Sigmoid colon (tissue), 4 donors: ENCODE data around the gene KIF1A.

Source experiments
- POLR2AphosphoS5 ChIP-seq, 4 donors: sonication (generic); formaldehyde crosslinking; IDR thresholded peaks; one replicate each; pipeline ENCODE4 v1.6.1; 2017; ENCODE audit warnings: antibody characterized with exemption in 4 of 4
- TF ChIP-seq, protein P1 (sequence below), 4 experiments: fragments of 450-650 bp in 3 of 4; fragments of 200-600 bp in 1 of 4; IDR thresholded peaks; one replicate each; pipeline ENCODE4 v1.5.1; 2016 to 2019; ENCODE audit warnings: antibody characterized with exemption in 4 of 4, mild to moderate bottlenecking in 3 of 4, moderate library complexity in 2 of 4

DNA sequence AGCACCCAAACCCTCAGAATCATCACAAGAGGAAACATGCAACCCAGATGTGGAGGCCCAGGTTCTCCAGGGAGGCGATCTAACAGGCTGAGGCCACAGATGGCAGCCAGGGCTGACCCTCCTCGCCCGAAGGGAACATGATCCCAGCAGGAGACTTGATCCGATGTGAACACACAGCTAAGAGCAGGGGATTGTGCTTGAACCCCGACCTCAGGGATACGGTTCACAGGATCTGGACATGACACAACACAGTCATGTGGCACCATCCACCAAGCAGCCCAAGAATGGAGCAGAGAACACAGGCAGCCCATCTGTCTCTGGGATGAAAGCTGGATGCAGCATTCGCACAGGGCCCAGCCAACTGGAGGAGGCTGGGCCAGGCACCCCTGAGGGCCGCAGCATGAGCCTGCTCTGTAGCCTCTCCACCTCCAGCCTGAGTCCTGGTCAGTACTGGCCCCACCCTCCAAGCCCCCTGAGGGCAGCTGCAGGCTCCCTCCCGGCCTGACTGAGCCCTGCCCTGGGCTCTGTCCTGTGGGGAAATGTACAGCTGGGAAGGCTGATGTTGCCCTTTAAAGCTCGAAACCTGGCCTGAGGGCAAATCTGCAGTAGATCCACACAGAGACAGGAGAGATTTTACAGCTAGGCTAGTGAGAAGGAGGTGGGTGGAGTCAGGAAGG, 89.4 kb downstream of the KIF1A start:
- TF ChIP-seq, protein P1, sequence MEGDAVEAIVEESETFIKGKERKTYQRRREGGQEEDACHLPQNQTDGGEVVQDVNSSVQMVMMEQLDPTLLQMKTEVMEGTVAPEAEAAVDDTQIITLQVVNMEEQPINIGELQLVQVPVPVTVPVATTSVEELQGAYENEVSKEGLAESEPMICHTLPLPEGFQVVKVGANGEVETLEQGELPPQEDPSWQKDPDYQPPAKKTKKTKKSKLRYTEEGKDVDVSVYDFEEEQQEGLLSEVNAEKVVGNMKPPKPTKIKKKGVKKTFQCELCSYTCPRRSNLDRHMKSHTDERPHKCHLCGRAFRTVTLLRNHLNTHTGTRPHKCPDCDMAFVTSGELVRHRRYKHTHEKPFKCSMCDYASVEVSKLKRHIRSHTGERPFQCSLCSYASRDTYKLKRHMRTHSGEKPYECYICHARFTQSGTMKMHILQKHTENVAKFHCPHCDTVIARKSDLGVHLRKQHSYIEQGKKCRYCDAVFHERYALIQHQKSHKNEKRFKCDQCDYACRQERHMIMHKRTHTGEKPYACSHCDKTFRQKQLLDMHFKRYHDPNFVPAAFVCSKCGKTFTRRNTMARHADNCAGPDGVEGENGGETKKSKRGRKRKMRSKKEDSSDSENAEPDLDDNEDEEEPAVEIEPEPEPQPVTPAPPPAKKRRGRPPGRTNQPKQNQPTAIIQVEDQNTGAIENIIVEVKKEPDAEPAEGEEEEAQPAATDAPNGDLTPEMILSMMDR (IDR thresholded peaks at IDR 0.05): no peak
- no peak for TF ChIP-seq POLR2AphosphoS5 (IDR thresholded peaks at IDR 0.05)
